ENCODE measurements around the gene ARHGAP42. TPM values are rescaled to one million over a fixed set of nuclear protein-coding genes. Genes with fewer than 3 reads are reported as not detected.
"Not testable (repeated sequence)": the region's sequence is repeated elsewhere in the genome, so short reads cannot be mapped to it uniquely, and the experiment has no call there.

ARHGAP42 gene
- total RNA-seq, 2 donors from 2014 or later, result 1.6 to 5.1 TPM

DNA sequence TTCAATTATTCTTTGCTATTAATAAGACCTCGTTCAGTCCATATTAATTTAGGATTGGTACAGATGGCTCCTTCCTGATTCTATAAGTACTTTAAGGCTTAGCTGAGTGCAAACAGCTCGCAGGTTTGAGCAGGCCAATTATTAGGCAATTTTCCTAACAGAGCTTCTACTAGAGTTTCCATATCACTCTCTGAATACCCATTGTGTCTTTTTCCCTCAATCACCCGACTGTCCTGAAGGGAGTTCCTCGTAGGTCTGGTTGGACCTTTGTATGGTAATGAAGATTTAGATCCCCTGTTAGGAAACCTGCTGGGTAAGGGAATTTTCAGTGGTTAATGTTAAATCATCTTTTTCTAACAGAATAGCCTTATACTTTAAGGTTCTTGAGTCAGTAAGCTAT, 61.1 kb downstream of the ARHGAP42 start:
- DNase-seq (ENCODE audit: low spot score) (no peak), ATAC-seq (no peak)
- H3K27me3 Mint-ChIP-seq, result no peaks in the 10 kb centered on the region
- peaks cover 10% of the 10 kb centered on the region for H3K9me3 Mint-ChIP-seq
- peaks cover 10% of the 10 kb centered on the region for H3K36me3 Mint-ChIP-seq
- no peak overlapping the region for H3K27ac Mint-ChIP-seq
- H3K4me3 Mint-ChIP-seq, result no peak overlapping the region
- H3K4me1 Mint-ChIP-seq (ENCODE audit: low read depth in 2 of 2), result peaks cover 5 to 6% of the 10 kb centered on the region in 2 donors

- not testable (repeated sequence) for H3K9me3 Mint-ChIP-seq; ATAC-seq; DNase-seq (ENCODE audit: low spot score); H3K4me3 Mint-ChIP-seq; H3K27me3 Mint-ChIP-seq; H3K4me1 Mint-ChIP-seq (ENCODE audit: low read depth in 2 of 2); H3K27ac Mint-ChIP-seq; H3K36me3 Mint-ChIP-seq
Measured at GRCh38 chr11:100749887-100750565, 62.9 kb downstream of the ARHGAP42 start.

DNA sequence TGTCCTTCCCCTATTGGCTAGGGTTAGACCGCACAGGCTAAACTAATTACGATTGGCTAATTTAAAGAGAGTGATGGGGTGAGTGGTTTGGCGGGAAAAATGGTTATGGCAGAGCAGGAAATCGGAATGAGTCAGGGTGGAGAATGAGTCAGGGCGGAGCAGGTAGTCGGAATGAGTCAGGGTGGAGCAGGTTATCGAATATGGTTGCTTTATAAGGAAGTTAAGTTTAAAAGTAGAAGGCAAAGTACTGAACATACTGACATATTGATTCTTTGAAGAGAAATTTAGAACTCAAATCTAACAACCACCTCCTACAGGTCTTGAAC, 63.4 kb downstream of the ARHGAP42 start:
- not testable (repeated sequence) for H3K27ac Mint-ChIP-seq; H3K4me1 Mint-ChIP-seq (ENCODE audit: low read depth in 2 of 2); H3K27me3 Mint-ChIP-seq; H3K4me3 Mint-ChIP-seq; H3K9me3 Mint-ChIP-seq; ATAC-seq; DNase-seq (ENCODE audit: low spot score); H3K36me3 Mint-ChIP-seq

- H3K27me3 Mint-ChIP-seq, result no peaks in the 10 kb centered on the region
- no peak overlapping the region for H3K27ac Mint-ChIP-seq
- peaks cover 10% of the 10 kb centered on the region for H3K36me3 Mint-ChIP-seq
- H3K4me1 Mint-ChIP-seq (ENCODE audit: low read depth in 2 of 2), result peaks cover 4 to 5% of the 10 kb centered on the region in 2 donors
- no peak for ATAC-seq
- H3K9me3 Mint-ChIP-seq, result peaks cover 6% of the 10 kb centered on the region
- DNase-seq (ENCODE audit: low spot score), result no peak
- no peak overlapping the region for H3K4me3 Mint-ChIP-seq
Measured at GRCh38 chr11:100752371-100753171, 65.5 kb downstream of the ARHGAP42 start.

DNA sequence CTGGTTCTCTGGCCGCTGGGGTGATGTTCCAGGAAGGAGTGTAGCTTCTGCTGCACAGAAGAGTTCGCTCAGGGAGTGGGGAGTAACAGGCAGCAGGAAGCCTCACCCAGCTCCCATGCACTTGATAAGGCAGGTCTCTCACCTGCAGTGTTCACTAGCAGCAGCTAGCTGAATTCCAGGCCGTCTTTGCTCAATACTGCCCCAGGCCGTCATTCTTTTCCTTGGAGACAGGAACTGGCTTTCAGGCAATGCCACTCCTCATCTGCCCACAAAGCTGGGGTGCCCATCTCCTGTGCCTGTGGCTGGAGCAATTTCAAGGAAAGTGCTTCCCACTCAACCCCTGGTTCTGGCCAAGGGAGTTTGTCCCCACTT, 66.1 kb downstream of the ARHGAP42 start:
- Mint-ChIP-seq H3K27ac (no peak overlapping the region), H3K4me3 (no peak overlapping the region), H3K27me3 (no peaks in the 10 kb centered on the region), H3K9me3 (peaks cover 6% of the 10 kb centered on the region), H3K4me1 (ENCODE audit: low read depth in 2 of 2) (peaks cover 4 to 5% of the 10 kb centered on the region in 2 donors), H3K36me3 (peaks cover 10% of the 10 kb centered on the region)
- ATAC-seq, result no peak
- DNase-seq (ENCODE audit: low spot score), result no peak

- Mint-ChIP-seq H3K27me3 (no peaks in the 10 kb centered on the region), H3K4me1 (ENCODE audit: low read depth in 2 of 2) (peaks cover 4 to 5% of the 10 kb centered on the region in 2 donors), H3K27ac (no peak overlapping the region), H3K4me3 (no peak overlapping the region), H3K9me3 (peaks cover 6% of the 10 kb centered on the region), H3K36me3 (peaks cover 10% of the 10 kb centered on the region)
- DNase-seq (ENCODE audit: low spot score) (no peak), ATAC-seq (no peak)
Measured at GRCh38 chr11:100753571-100753970, 66.5 kb downstream of the ARHGAP42 start.

- ATAC-seq (no peak), DNase-seq (ENCODE audit: low spot score) (no peak)
- peaks cover 6 to 7% of the 10 kb centered on the region in 2 donors for H3K4me1 Mint-ChIP-seq (ENCODE audit: low read depth in 2 of 2)
- no peak overlapping the region for H3K4me3 Mint-ChIP-seq
- H3K27me3 Mint-ChIP-seq, result no peaks in the 10 kb centered on the region
- H3K9me3 Mint-ChIP-seq, result no peaks in the 10 kb centered on the region
- no peaks in the 10 kb centered on the region for H3K36me3 Mint-ChIP-seq
- no peak overlapping the region for H3K27ac Mint-ChIP-seq
Measured at GRCh38 chr11:100756559-100756958, 69.5 kb downstream of the ARHGAP42 start.

DNA sequence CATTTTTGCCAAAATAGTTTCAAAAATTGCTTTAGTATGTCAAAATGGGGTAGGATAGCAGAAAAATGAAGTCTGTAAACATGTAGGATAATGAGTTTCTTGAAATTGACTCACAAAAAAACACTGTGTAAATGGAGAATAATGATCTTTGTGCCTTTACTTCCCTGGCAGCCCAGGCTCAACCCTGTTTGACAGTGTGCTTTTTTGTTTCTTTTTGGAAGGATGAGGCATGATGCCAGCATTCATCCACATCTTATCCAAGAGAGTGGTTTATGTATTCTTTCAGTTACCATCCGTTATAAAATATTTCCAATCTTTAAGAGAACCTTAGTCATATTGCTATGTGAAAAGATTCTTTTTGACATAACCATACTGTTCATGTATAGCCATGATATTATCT, 70.6 kb downstream of the ARHGAP42 start:
- Mint-ChIP-seq H3K36me3 (no peaks in the 10 kb centered on the region), H3K4me1 (ENCODE audit: low read depth in 2 of 2) (peaks cover 5 to 7% of the 10 kb centered on the region in 2 donors), H3K27me3 (no peaks in the 10 kb centered on the region), H3K4me3 (no peak overlapping the region), H3K27ac (no peak overlapping the region), H3K9me3 (no peaks in the 10 kb centered on the region)
- DNase-seq (ENCODE audit: low spot score) (no peak), ATAC-seq (no peak)

DNA sequence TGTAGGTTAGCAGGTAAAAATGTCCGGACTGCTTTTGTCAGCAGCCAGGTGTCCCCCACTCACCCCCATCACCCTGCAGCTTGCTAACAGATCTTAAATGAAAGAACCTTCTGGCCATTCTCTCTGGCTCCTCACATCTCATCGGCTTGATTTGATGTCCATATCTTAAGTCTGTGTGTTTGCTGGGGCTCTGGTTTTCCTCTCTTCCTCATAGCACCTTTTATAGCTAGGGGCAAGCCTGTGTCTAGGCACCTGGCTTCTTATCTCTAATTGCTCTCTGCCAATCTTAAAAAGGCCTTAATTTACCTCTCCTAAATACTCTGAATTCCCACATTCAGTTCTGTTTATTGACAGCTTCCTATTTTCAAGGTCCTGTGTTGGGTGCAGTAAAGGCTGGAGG, 72.0 kb downstream of the ARHGAP42 start:
- no peaks in the 10 kb centered on the region for H3K27me3 Mint-ChIP-seq
- H3K4me1 Mint-ChIP-seq (ENCODE audit: low read depth in 2 of 2), result peaks cover 3 to 7% of the 10 kb centered on the region in 2 donors
- no peak for DNase-seq (ENCODE audit: low spot score)
- H3K4me3 Mint-ChIP-seq, result no peak overlapping the region
- H3K9me3 Mint-ChIP-seq, result no peaks in the 10 kb centered on the region
- no peaks in the 10 kb centered on the region for H3K36me3 Mint-ChIP-seq
- no peak for ATAC-seq
- H3K27ac Mint-ChIP-seq, result no peak overlapping the region

DNA sequence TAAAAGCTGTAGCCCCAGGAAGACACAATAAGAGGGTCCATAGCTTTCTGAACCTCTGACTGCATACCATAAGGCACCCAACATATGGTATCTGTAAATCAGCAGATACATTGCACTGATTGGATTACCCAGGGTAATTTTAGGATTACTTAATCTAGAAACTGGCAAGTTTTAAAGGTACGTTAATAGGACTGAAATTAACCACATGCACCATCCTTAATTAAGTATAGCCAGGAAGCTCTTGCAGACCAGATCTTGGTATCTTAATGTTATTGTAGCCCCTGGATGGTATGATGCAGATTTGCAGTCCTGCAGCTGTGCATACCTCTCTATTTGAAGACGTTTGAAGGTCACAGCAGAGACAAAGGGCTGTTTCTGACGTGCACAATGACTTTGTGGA, 72.8 kb downstream of the ARHGAP42 start:
- H3K9me3 Mint-ChIP-seq, result no peaks in the 10 kb centered on the region
- no peak for DNase-seq (ENCODE audit: low spot score)
- H3K4me3 Mint-ChIP-seq, result no peak overlapping the region
- no peaks in the 10 kb centered on the region for H3K27me3 Mint-ChIP-seq
- no peak overlapping the region for H3K27ac Mint-ChIP-seq
- H3K4me1 Mint-ChIP-seq (ENCODE audit: low read depth in 2 of 2), result peaks cover 3 to 7% of the 10 kb centered on the region in 2 donors
- no peaks in the 10 kb centered on the region for H3K36me3 Mint-ChIP-seq
- no peak for ATAC-seq

DNA sequence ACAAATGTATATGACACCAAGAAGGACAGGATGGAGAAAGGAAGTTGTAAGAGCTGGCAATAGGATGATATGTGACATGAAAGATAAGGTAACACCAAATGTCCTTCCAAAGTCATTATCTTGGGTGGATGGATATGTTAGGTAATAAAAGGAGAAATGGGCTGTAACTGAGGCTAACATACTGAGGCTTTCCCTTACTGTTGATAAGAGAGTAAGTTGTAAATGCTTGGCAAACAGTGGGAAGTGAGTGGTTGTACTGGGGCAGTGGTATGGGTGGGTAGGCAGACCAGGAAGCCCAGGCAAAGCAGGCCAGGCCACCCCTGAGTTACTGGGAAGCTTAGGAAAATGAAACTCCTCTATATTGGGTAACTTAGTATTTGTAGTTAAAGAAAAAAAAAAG, 73.7 kb downstream of the ARHGAP42 start:
- ATAC-seq (no peak), DNase-seq (ENCODE audit: low spot score) (no peak)
- Mint-ChIP-seq H3K4me3 (no peak overlapping the region), H3K36me3 (no peaks in the 10 kb centered on the region), H3K27ac (no peak overlapping the region), H3K4me1 (ENCODE audit: low read depth in 2 of 2) (peaks cover 3 to 7% of the 10 kb centered on the region in 2 donors), H3K27me3 (no peaks in the 10 kb centered on the region), H3K9me3 (no peaks in the 10 kb centered on the region)

DNA sequence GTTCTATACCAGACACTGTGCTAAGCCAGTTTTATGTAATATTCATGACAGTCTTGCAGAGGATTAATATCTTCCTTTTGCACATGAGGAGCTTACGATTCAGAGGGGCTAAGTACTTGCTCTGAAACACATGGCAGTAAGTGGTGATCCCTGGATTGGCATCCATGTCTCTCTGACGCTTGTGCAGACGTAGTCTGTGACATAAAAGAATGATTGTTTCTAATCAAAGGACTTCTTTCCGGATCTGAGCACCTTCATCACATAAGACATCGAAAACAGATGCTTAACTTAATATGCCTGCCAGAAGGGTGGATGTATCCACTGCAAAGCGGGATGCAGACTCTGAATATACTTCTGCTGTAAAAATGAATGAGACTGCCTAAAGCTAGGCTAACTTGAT, 74.8 kb downstream of the ARHGAP42 start:
- ATAC-seq (no peak), DNase-seq (ENCODE audit: low spot score) (no peak)
- H3K27me3 Mint-ChIP-seq, result no peaks in the 10 kb centered on the region
- H3K9me3 Mint-ChIP-seq, result no peaks in the 10 kb centered on the region
- H3K4me1 Mint-ChIP-seq (ENCODE audit: low read depth in 2 of 2), result peaks cover 3 to 7% of the 10 kb centered on the region in 2 donors
- H3K4me3 Mint-ChIP-seq, result no peak overlapping the region
- no peaks in the 10 kb centered on the region for H3K36me3 Mint-ChIP-seq
- H3K27ac Mint-ChIP-seq, result no peak overlapping the region

DNA sequence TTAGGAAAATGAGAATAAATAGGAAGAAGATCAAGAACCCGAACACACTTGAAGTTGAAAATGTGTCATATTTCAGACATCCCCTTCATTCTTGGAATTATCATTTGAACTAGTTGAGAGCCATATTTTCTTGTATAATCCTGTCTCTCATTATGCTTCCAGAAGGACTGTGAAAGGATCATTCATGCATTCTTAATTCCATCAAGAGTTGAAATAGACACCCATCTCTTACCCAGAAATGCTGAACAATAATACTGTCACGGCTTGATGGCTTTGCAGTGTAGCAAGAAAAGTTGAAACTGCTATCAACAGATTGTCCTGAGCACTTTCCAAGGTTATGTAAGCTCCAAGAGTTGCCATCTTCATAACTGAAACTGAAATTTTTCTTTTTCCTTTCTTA, 79.7 kb downstream of the ARHGAP42 start:
- no peaks in the 10 kb centered on the region for H3K9me3 Mint-ChIP-seq
- H3K4me3 Mint-ChIP-seq, result no peak overlapping the region
- no peaks in the 10 kb centered on the region for H3K4me1 Mint-ChIP-seq (ENCODE audit: low read depth in 2 of 2)
- DNase-seq (ENCODE audit: low spot score) (no peak), ATAC-seq (no peak)
- no peaks in the 10 kb centered on the region for H3K36me3 Mint-ChIP-seq
- H3K27ac Mint-ChIP-seq, result no peak overlapping the region
- H3K27me3 Mint-ChIP-seq, result no peaks in the 10 kb centered on the region

DNA sequence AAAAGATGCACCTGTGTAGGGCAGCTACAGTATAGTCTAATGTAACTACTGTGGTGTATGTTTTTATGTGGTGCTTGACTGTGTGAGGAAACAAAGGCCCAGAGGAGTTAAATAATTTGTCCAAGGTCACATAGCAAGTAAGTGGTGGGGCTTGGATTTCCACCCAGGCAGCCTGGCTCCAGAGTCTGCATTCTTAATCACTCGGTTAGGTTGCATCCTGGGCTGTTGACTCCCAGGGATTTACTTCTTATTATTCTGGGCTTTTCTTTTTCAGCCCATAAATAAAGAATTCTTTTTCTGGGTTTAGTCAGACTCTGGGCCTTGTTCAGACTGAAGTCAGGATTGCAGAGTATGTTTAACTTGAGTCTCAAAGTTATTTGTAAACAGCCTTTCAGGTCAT, 82.1 kb downstream of the ARHGAP42 start:
- DNase-seq (ENCODE audit: low spot score), result no peak
- Mint-ChIP-seq H3K27me3 (no peaks in the 10 kb centered on the region), H3K9me3 (no peaks in the 10 kb centered on the region), H3K4me1 (ENCODE audit: low read depth in 2 of 2) (no peaks in the 10 kb centered on the region), H3K4me3 (no peak overlapping the region), H3K36me3 (no peaks in the 10 kb centered on the region), H3K27ac (no peak overlapping the region)
- ATAC-seq, result no peak

Data from natural killer cell treated with Interleukin-12 subunit alpha and Interleukin-12 subunit beta and Interleukin-15 and Interleukin-18, amount 100 ng/mL, for 72 hours (primary cell).